Mucosa of descending colon (tissue), 3 donors: ENCODE measurements around the gene PAGE2B. TPM values are rescaled to one million over a fixed set of nuclear protein-coding genes. Genes with fewer than 3 reads are reported as not detected.
"Not testable (repeated sequence)": the region's sequence is repeated elsewhere in the genome, so short reads cannot be mapped to it uniquely, and the experiment has no call there.

ENCODE experiments used
- ATAC-seq: fragments of 200-7000 bp; cut with Tn5 transposase; one replicate; pipeline ENCODE4 v1.9.1; 2020; ENCODE audit warnings: mild to moderate bottlenecking, moderate library complexity
- DNase-seq, 3 donors: peaks; one replicate each; pipeline ENCODE4 v3.0.0-alpha.2; 2020
- H3K36me3 ChIP-seq: fragments of 200-600 bp; one replicate; pipeline ENCODE4 v1.8.0; 2021; ENCODE audit warnings: low read depth, mild to moderate bottlenecking
- H3K4me1 ChIP-seq: fragments of 200-600 bp; one replicate; pipeline ENCODE4 v1.8.0; 2021; ENCODE audit warnings: low read depth, mild to moderate bottlenecking
- H3K4me3 ChIP-seq: fragments of 200-600 bp; one replicate; pipeline ENCODE4 v1.8.0; 2021; ENCODE audit warnings: mild to moderate bottlenecking
- H3K9me3 ChIP-seq: fragments of 200-600 bp; one replicate; pipeline ENCODE4 v1.8.0; 2021; ENCODE audit warnings: mild to moderate bottlenecking
- intact Hi-C, 2 donors: fragments of 100-400 bp; cut with DNase I in 1 of 2; cut with micrococcal nuclease in 1 of 2; formaldehyde crosslinking; loops; one replicate each; pipeline versions ENCODE4 v1.11.0 to v1.11.1; 2022; cut with DNase I, micrococcal nuclease
- total RNA-seq, 3 donors: library from RNA; stranded (reverse); fragmentation: NEBNext Ultra II Directional in 2 of 3; extraction: Animal tissue kit (Norgen Biotek cat#: 25700) in 2 of 3; gene quantifications; one replicate each; pipeline versions ENCODE4 v1.2.1 to v1.2.4, GENCODE V29; 2021 to 2023
- TF ChIP-seq, protein P1 (sequence below): fragments of 200-600 bp; IDR thresholded peaks from one replicate; pipeline ENCODE4 v1.8.0; 2022; ENCODE audit warnings: antibody characterized with exemption, mild to moderate bottlenecking
- donor health status: DM: no; HTN: no; CAD: no; lungs with moderate emphysema.
- donor health status: DM: no; HTN: no; CAD: no.
- donor health status: DM: no; HTN: yes; CAD: no.

PAGE2B gene
- total RNA-seq, 3 donors from 2014 or later: not detected

DNA sequence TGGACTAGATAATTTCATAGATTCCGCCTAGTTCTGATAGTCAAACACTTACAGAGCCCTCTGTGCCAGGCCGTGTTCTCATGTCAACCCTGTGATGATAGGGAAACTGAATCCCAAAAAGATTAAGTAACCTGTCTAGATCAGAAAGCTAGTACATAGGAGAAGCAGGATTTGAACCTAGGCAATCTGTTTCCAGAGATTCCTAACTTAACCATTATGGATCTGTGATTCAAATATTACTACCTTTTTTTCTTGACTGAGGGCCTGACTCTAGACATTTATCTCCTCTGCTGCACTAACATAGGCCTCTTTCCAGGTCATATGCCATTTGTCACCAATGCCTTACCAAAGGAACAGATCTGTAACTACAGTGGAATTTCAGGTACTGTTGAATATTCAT is 45.5 kb upstream of the PAGE2B start:
- TF ChIP-seq, protein P1, sequence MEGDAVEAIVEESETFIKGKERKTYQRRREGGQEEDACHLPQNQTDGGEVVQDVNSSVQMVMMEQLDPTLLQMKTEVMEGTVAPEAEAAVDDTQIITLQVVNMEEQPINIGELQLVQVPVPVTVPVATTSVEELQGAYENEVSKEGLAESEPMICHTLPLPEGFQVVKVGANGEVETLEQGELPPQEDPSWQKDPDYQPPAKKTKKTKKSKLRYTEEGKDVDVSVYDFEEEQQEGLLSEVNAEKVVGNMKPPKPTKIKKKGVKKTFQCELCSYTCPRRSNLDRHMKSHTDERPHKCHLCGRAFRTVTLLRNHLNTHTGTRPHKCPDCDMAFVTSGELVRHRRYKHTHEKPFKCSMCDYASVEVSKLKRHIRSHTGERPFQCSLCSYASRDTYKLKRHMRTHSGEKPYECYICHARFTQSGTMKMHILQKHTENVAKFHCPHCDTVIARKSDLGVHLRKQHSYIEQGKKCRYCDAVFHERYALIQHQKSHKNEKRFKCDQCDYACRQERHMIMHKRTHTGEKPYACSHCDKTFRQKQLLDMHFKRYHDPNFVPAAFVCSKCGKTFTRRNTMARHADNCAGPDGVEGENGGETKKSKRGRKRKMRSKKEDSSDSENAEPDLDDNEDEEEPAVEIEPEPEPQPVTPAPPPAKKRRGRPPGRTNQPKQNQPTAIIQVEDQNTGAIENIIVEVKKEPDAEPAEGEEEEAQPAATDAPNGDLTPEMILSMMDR: no peak
- no peak for ATAC-seq
- DNase-seq: no peak
- Histone ChIP-seq H3K9me3 (no peaks in the 10 kb centered on the region), H3K4me1 (no peaks in the 10 kb centered on the region), H3K36me3 (no peaks in the 10 kb centered on the region), H3K4me3 (no peak overlapping the region)
- intact Hi-C loops: no loop called here

DNA sequence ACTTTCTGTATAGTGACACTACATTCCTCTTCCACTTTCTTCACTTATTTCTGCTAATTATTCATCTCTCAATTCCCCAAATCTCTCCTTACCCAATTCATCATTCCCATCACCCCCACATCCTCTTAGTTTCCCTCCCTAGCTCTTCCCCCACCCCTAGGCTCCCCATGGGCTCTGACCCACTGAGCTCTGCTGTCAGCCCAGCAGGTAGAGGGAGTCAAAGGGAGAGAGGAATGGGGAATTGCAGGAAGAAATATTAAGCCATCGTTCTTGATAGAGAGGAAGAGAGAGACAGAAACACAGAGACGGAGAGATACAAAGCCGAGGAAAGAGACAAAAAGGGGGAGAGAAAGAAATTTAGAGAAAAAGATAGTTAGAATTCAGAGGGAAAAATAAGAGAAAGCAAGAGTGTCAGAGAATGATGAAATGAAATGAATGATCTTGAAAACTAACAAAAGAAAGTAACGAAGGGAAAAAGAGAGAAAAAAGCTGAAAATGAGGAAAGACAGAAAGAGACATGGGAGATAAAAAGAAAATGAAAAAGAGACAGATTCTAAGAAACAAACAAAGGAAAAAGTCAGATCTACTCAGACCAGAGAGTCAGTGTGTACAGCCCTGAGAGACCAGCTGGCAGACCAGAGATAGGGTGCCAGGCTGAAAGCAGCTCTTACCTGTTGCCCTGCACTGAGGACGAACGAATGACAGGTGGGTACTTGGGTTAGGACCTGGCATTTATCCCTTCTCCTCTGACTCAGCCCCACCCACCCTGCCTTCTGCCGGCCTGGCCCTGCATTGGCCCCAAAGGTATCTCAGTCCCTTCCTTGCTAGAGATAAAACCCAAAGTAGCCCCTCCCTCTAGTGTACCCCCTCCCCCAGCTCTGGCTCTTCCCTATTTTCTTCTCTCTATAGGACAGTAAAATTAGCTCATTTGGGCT is 44.3 kb upstream of the PAGE2B start, which contains the start of gene ALAS2:
Gene ALAS2 (minus strand): TSS at position 707 of the 935 bp plus-strand sequence. CDS start 4,977 bp downstream, outside the sequence.
- ATAC-seq (no peak), DNase-seq (no peak)
- intact Hi-C loops: no loop called here
- Histone ChIP-seq H3K36me3 (no peaks in the 10 kb centered on the region), H3K4me3 (no peak within 1 kb of the TSS), H3K4me1 (no peaks in the 10 kb centered on the region), H3K9me3 (no peaks in the 10 kb centered on the region)
- TF ChIP-seq, protein P1: no peak

DNA sequence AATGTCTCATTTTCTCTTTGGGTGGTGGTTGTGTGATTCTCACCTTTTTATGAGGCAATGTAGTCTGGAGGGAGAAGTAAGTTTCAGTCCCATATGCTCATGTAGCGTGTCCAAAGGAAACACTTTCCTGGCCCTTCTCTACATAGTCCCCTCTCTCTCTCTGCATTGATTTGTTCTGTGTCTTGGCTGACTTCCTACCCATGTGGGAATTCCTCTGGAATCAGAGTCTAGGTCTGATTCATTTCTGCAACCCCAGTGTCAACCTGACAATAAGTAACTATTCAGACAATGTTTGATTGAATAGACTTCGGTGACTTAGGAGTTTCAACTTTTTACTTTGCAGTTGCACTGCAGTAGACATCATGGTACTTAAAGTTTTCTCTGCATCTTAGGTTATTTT is 41.4 kb upstream of the PAGE2B start:
- Histone ChIP-seq H3K4me1 (no peaks in the 10 kb centered on the region), H3K9me3 (no peaks in the 10 kb centered on the region), H3K4me3 (no peak overlapping the region), H3K36me3 (no peaks in the 10 kb centered on the region)
- intact Hi-C loops: no loop called here
- TF ChIP-seq, protein P1: no peak
- ATAC-seq: no peak
- no peak for DNase-seq

DNA sequence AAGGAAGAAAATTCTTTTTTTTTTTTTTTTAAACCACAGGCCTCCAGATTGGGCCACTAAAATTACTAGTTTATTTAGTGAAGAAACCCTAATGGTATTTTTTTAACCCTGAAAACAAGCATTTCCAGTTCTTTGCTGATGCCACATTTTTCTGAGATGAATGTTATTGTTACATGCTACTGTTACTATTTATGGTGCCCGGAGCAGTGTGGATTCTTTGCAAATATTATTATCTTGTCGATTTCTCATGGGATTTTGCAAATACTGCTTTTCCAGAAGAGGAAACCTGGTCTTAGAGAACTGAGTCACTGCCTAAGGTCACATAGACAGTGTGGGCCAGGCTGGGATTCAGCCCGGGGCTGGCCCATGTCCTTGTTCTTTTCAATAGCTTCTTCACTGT is 35.4 kb upstream of the PAGE2B start:
- Histone ChIP-seq H3K4me3 (no peak overlapping the region), H3K9me3 (no peaks in the 10 kb centered on the region), H3K4me1 (no peaks in the 10 kb centered on the region), H3K36me3 (no peaks in the 10 kb centered on the region)
- intact Hi-C loops: no loop called here
- TF ChIP-seq, protein P1: no peak
- ATAC-seq (no peak), DNase-seq (no peak)

DNA sequence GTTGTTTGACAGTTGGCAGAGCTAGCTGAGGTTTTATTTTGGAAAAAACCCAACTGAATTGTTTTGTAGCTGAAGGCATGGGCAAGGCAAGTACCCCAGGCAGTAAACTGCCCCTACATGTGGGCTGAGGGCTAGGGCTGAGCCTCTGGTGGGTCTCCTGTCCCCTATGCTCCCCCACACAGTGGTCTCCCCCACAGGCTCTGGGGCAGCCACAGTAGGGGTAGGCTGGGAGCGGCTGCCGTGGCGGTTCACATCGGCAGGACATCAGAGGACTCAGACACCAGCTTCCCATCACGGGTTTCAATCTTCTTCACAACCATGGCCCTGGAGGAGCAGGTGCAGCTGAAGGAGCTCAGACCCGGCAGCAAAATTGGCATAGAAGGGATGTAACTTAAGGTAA is 33.3 kb upstream of the PAGE2B start:
- ATAC-seq: no peak
- intact Hi-C loops: no loop called here
- Histone ChIP-seq H3K4me3 (no peak overlapping the region), H3K4me1 (no peaks in the 10 kb centered on the region), H3K36me3 (no peaks in the 10 kb centered on the region), H3K9me3 (no peaks in the 10 kb centered on the region)
- TF ChIP-seq, protein P1: no peak
- no peak for DNase-seq

DNA sequence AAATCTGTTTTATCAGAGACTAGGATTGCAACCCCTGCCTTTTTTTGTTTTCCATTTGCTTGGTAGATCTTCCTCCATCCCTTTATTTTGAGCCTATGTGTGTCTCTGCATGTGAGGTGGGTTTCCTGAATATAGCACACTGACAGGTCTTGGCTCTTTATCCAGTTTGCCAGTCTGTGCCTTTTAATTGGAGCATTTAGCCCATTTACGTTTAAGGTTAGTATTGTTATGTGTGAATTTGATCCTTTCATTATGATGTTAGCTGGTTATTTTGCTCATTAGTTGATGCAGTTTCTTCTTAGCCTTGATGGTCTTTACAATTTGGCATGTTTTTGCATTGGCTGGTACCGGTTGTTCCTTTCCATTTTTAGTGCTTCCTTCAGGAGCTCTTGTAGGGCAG is 24.2 kb upstream of the PAGE2B start:
- DNase-seq, H3K4me1 ChIP-seq, H3K9me3 ChIP-seq, ATAC-seq, H3K36me3 ChIP-seq, H3K4me3 ChIP-seq: not testable (repeated sequence)
- intact Hi-C loops: loop anchor here in 1 of 2 donors (10.0 kb wide), 1 partner anchor 156 kb away; no protein-coding TSS in a partner anchor
